DMS153 treated with DMSO at 0.1 percent for 48 hours (cell line): ENCODE data around the gene GALNT11.

Experiments used
- DNase-seq: peaks from one replicate; lab custom pipeline; 2025; ENCODE audit not compliant: unreplicated experiment; lab: John Stamatoyannopoulos, UW

Gene GALNT11

GRCh38 chr7:152115021-152115718 is 89.7 kb downstream of the GALNT11 start:
- DNase-seq, result no peak

GRCh38 chr7:152117356-152117755 is 91.9 kb downstream of the GALNT11 start:
- no peak for DNase-seq

- DNase-seq, result no peak
These were observed 94.7 kb downstream of the GALNT11 start for GRCh38 chr7:152120210-152120609.

- no peak for DNase-seq
These were observed 95.3 kb downstream of the GALNT11 start for GRCh38 chr7:152120776-152121175.

GRCh38 chr7:152121432-152121831 is 96.0 kb downstream of the GALNT11 start:
- no peak for DNase-seq

GRCh38 chr7:152122540-152122939 is 97.1 kb downstream of the GALNT11 start:
- DNase-seq, result no peak

- no peak for DNase-seq
These were observed 101.3 kb downstream of the GALNT11 start for GRCh38 chr7:152126741-152127140.

- DNase-seq, result no peak
These were observed 101.8 kb downstream of the GALNT11 start for GRCh38 chr7:152127229-152127628.

- DNase-seq, result no peak
These were observed 102.8 kb downstream of the GALNT11 start for GRCh38 chr7:152128252-152128651.

- no peak for DNase-seq
These were observed 103.4 kb downstream of the GALNT11 start for GRCh38 chr7:152128741-152129461.

- DNase-seq, result no peak
These were observed 104.2 kb downstream of the GALNT11 start for GRCh38 chr7:152129682-152130081.

- no peak for DNase-seq
These were observed 105.5 kb downstream of the GALNT11 start for GRCh38 chr7:152130658-152131590.

GRCh38 chr7:152131981-152132494 is 106.6 kb downstream of the GALNT11 start:
- no peak for DNase-seq

- no peak for DNase-seq
These were observed 107.3 kb downstream of the GALNT11 start for GRCh38 chr7:152132812-152133211.

- DNase-seq, result no peak
These were observed 108.3 kb downstream of the GALNT11 start for GRCh38 chr7:152133804-152134203.

GRCh38 chr7:152136686-152137085 is 111.2 kb downstream of the GALNT11 start:
- no peak for DNase-seq

- no peak for DNase-seq
These were observed 112.1 kb downstream of the GALNT11 start for GRCh38 chr7:152137476-152138025.

GRCh38 chr7:152140067-152140466 is 114.6 kb downstream of the GALNT11 start:
- no peak for DNase-seq

- DNase-seq, result no peak
These were observed 115.1 kb downstream of the GALNT11 start for GRCh38 chr7:152140560-152140959.

- DNase-seq, result no peak
These were observed 117.6 kb downstream of the GALNT11 start for GRCh38 chr7:152142976-152143595.
